Right atrium auricular region (tissue), 2 donors: ENCODE data around the gene AQP12B. TPM values are rescaled to one million over a fixed set of nuclear protein-coding genes. Genes with fewer than 3 reads are reported as not detected.

Experiments used
- DNase-seq: peaks from one replicate; pipeline ENCODE4 v3.0.0-alpha.2; 2019; ENCODE audit warnings: low spot score
- H3K27ac ChIP-seq, 2 donors: fragments of 200-600 bp; sonication (generic); 1 replicate in 1 of 2; 2 replicates in 1 of 2; pipeline ENCODE4 v1.5.1; 2016 to 2019
- H3K27me3 ChIP-seq, 2 donors: fragments of 200-600 bp; sonication (generic); one replicate each; pipeline versions ENCODE4 v1.5.1 to v1.6.0; 2017 to 2019
- H3K36me3 ChIP-seq: fragments of 200-600 bp; sonication (generic); one replicate; pipeline ENCODE4 v1.5.1; 2016
- H3K4me1 ChIP-seq, 2 donors: fragments of 200-600 bp; sonication (generic); one replicate each; pipeline versions ENCODE4 v1.5.1 to v1.6.0; 2017 to 2019
- H3K4me3 ChIP-seq, 2 donors: fragments of 200-600 bp; sonication (generic); 1 replicate in 1 of 2; 2 replicates in 1 of 2; pipeline ENCODE4 v1.5.1; 2017 to 2019; ENCODE audit warnings: mild to moderate bottlenecking in 1 of 2, moderate library complexity in 1 of 2
- H3K9me3 ChIP-seq, 2 donors: fragments of 200-600 bp; sonication (generic); one replicate each; pipeline ENCODE4 v1.5.1; 2019
- CTCF ChIP-seq, 2 donors: fragments of 200-600 bp; sonication (generic); IDR thresholded peaks; one replicate each; pipeline ENCODE4 v1.5.1; 2019; ENCODE audit warnings: antibody characterized with exemption in 2 of 2
- total RNA-seq, 2 donors: library from RNA; depleted of rRNA; stranded (reverse); fragments of >200 nt; gene quantifications; one replicate each; pipeline ENCODE4 v1.1.0, GENCODE V29; 2016

Gene AQP12B
- total RNA-seq, 2 donors from 2014 or later, result not detected

- no peak for TF ChIP-seq CTCF (IDR thresholded peaks at IDR 0.05)
- DNase-seq, result no peak
- no peaks in the 10 kb centered on the region for H3K27me3 ChIP-seq
Measured at GRCh38 chr2:240719676-240720545, 37.2 kb upstream of the AQP12B start.

GRCh38 chr2:240718896-240719490 is 36.3 kb upstream of the AQP12B start:
- no peak overlapping the region for H3K27ac ChIP-seq
- H3K36me3 ChIP-seq, result no peaks in the 10 kb centered on the region
- no peak for TF ChIP-seq CTCF (IDR thresholded peaks at IDR 0.05)
- no peak overlapping the region for H3K4me3 ChIP-seq
- no peak for DNase-seq
- no peaks in the 10 kb centered on the region for H3K27me3 ChIP-seq
- H3K9me3 ChIP-seq, result no peaks in the 10 kb centered on the region
- H3K4me1 ChIP-seq, result no peaks in the 10 kb centered on the region

More at GRCh38 chr2:240719676-240720545, 37.2 kb upstream of the AQP12B start:
- H3K27ac ChIP-seq, result no peak overlapping the region
- H3K9me3 ChIP-seq, result no peaks in the 10 kb centered on the region
- no peak overlapping the region for H3K4me3 ChIP-seq
- H3K4me1 ChIP-seq, result no peaks in the 10 kb centered on the region
- no peaks in the 10 kb centered on the region for H3K36me3 ChIP-seq

- H3K27me3 ChIP-seq, result no peaks in the 10 kb centered on the region
- H3K4me3 ChIP-seq, result no peak overlapping the region
- no peak for DNase-seq
- no peak overlapping the region for H3K27ac ChIP-seq
- H3K36me3 ChIP-seq, result no peaks in the 10 kb centered on the region
- no peak for TF ChIP-seq CTCF (IDR thresholded peaks at IDR 0.05)
- no peaks in the 10 kb centered on the region for H3K4me1 ChIP-seq
- no peaks in the 10 kb centered on the region for H3K9me3 ChIP-seq
Measured at GRCh38 chr2:240717681-240718581, 35.2 kb upstream of the AQP12B start.

- no peak for DNase-seq
- Histone ChIP-seq H3K36me3 (no peaks in the 10 kb centered on the region), H3K4me1 (no peaks in the 10 kb centered on the region), H3K27me3 (no peaks in the 10 kb centered on the region), H3K9me3 (no peaks in the 10 kb centered on the region), H3K4me3 (no peak overlapping the region), H3K27ac (no peak overlapping the region)
- no peak for TF ChIP-seq CTCF (IDR thresholded peaks at IDR 0.05)
Measured at GRCh38 chr2:240717181-240717641, 34.5 kb upstream of the AQP12B start.

- no peak for TF ChIP-seq CTCF (IDR thresholded peaks at IDR 0.05)
- no peaks in the 10 kb centered on the region for H3K36me3 ChIP-seq
- no peaks in the 10 kb centered on the region for H3K9me3 ChIP-seq
- DNase-seq, result no peak
- no peaks in the 10 kb centered on the region for H3K27me3 ChIP-seq
- no peak overlapping the region for H3K27ac ChIP-seq
- H3K4me1 ChIP-seq, result no peaks in the 10 kb centered on the region
- no peak overlapping the region for H3K4me3 ChIP-seq
Measured at GRCh38 chr2:240716130-240716798, 33.6 kb upstream of the AQP12B start.
